ENCODE data around the gene ABCC3. TPM values are rescaled to one million over a fixed set of nuclear protein-coding genes. Genes with fewer than 3 reads are reported as not detected.

Gene ABCC3
- total RNA-seq, 2 donors from 2014 or later, result 0.22 to 0.91 TPM

DNA sequence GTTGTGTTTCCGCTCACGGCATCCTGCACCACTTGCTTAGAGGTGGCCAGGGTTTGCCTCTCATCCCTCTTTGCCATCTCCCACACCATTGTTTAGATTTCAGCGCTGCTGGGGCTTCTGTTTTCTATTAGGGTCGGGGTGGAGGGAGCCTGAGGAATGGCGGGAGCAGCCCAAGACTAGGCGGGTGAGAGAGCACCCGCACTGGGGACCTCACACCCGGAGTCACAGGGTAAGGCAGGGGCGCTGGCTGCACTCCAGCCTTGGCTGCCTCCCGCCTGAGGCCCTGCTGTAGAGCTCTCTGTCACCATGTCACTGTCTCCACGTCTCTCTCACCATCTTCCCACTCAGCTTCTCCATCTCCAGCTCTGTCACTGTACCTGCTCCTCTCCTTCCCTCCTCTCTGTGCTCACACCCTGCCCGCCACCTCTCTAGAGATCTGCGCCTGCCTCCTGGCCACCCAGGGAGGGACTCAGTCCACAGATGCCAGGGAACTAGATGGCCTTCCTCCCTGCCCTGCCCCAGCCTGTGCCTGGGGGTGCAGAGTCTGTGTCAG lies 32.8 kb upstream of the ABCC3 start:
- no peak for DNase-seq
- no peak overlapping the region for H3K4me3 Mint-ChIP-seq
- H3K4me1 Mint-ChIP-seq, result peaks cover 3% of the 10 kb centered on the region
- H3K9me3 Mint-ChIP-seq, result no peaks in the 10 kb centered on the region
- Histone ChIP-seq H3K27ac (ENCODE audit: low read depth, low read length) (no peak overlapping the region), H3K9me3 (ENCODE audit: control insufficient read depth, low read length) (no peaks in the 10 kb centered on the region), H3K4me3 (ENCODE audit: low read length) (no peak overlapping the region), H3K27me3 (ENCODE audit: control insufficient read depth, insufficient read depth, low read length, poor library complexity, severe bottlenecking) (no peaks in the 10 kb centered on the region), H3K9ac (ENCODE audit: extremely low read depth, low read length, poor library complexity, severe bottlenecking) (no peak overlapping the region), H3K4me1 (ENCODE audit: control insufficient read depth, insufficient read depth, low read length) (no peaks in the 10 kb centered on the region), H3K36me3 (ENCODE audit: control insufficient read depth, insufficient read depth, low read length) (no peaks in the 10 kb centered on the region)
- no peaks in the 10 kb centered on the region for H3K36me3 Mint-ChIP-seq (ENCODE audit: low read depth)
- peaks cover 1% of the 10 kb centered on the region for H3K27me3 Mint-ChIP-seq (ENCODE audit: insufficient read depth)
- H3K27ac Mint-ChIP-seq, result no peak overlapping the region
- TF ChIP-seq, protein P1, sequence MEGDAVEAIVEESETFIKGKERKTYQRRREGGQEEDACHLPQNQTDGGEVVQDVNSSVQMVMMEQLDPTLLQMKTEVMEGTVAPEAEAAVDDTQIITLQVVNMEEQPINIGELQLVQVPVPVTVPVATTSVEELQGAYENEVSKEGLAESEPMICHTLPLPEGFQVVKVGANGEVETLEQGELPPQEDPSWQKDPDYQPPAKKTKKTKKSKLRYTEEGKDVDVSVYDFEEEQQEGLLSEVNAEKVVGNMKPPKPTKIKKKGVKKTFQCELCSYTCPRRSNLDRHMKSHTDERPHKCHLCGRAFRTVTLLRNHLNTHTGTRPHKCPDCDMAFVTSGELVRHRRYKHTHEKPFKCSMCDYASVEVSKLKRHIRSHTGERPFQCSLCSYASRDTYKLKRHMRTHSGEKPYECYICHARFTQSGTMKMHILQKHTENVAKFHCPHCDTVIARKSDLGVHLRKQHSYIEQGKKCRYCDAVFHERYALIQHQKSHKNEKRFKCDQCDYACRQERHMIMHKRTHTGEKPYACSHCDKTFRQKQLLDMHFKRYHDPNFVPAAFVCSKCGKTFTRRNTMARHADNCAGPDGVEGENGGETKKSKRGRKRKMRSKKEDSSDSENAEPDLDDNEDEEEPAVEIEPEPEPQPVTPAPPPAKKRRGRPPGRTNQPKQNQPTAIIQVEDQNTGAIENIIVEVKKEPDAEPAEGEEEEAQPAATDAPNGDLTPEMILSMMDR (conservative IDR thresholded peaks at IDR 0.05), result no peak
- WGBS, 2 experiments (ENCODE audit: insufficient coverage in 1 of 2, insufficient read length in 1 of 2), result 86 to 89% methylated on average over 4 to 12 of the region's 13 CpGs

DNA sequence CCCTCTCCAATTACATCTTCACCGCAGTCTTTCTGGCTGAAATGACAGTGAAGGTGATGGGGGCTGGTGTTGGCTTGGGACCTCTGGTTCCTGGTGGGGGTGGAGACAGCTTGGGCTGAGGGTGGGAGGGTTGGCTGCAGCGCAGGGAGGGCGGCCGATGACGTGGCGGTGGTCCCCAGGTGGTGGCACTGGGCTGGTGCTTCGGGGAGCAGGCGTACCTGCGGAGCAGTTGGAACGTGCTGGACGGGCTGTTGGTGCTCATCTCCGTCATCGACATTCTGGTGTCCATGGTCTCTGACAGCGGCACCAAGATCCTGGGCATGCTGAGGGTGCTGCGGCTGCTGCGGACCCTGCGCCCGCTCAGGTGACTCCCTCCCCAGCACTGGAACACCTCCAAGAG lies 31.8 kb upstream of the ABCC3 start:
- H3K27me3 ChIP-seq (ENCODE audit: control insufficient read depth, insufficient read depth, low read length, poor library complexity, severe bottlenecking), result no peaks in the 10 kb centered on the region
- H3K27ac ChIP-seq (ENCODE audit: low read depth, low read length), result no peak overlapping the region
- Mint-ChIP-seq H3K4me1 (peaks cover 3% of the 10 kb centered on the region), H3K36me3 (ENCODE audit: low read depth) (no peaks in the 10 kb centered on the region), H3K4me3 (no peak overlapping the region), H3K9me3 (no peaks in the 10 kb centered on the region), H3K27me3 (ENCODE audit: insufficient read depth) (peaks cover 5% of the 10 kb centered on the region), H3K27ac (no peak overlapping the region)
- no peak for DNase-seq
- H3K4me3 ChIP-seq (ENCODE audit: low read length), result no peak overlapping the region
- TF ChIP-seq, protein P1 (conservative IDR thresholded peaks at IDR 0.05), result no peak
- H3K9ac ChIP-seq (ENCODE audit: extremely low read depth, low read length, poor library complexity, severe bottlenecking), result no peak overlapping the region
- WGBS, 2 experiments (ENCODE audit: insufficient coverage in 1 of 2, insufficient read length in 1 of 2), result 95% methylated on average over 16 to 18 of the region's 18 CpGs
- no peaks in the 10 kb centered on the region for H3K4me1 ChIP-seq (ENCODE audit: control insufficient read depth, insufficient read depth, low read length)
- H3K9me3 ChIP-seq (ENCODE audit: control insufficient read depth, low read length), result no peaks in the 10 kb centered on the region
- no peaks in the 10 kb centered on the region for H3K36me3 ChIP-seq (ENCODE audit: control insufficient read depth, insufficient read depth, low read length)

DNA sequence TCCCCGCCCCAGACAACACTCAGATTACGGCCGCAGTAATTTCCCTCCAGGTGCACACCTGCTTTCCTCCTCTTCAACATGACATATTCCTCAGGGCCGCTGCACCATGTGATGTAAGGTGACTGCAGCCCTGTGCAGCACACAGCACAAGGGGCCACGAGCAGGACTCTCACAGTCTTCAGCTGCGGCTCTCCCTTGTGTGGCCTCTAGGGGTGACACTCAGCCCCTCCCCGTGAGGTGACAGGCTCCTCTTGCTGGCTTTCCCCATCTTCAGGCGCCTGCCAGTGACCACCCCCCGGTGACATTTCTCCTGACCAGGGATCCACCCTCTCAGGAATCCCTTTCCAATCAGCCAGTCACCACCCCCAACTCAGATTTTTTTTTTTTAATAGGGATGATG lies 31.3 kb upstream of the ABCC3 start:
- peaks cover 3% of the 10 kb centered on the region for H3K4me1 Mint-ChIP-seq
- Histone ChIP-seq H3K4me3 (ENCODE audit: low read length) (no peak overlapping the region), H3K9me3 (ENCODE audit: control insufficient read depth, low read length) (no peaks in the 10 kb centered on the region), H3K27ac (ENCODE audit: low read depth, low read length) (no peak overlapping the region), H3K9ac (ENCODE audit: extremely low read depth, low read length, poor library complexity, severe bottlenecking) (no peak overlapping the region), H3K36me3 (ENCODE audit: control insufficient read depth, insufficient read depth, low read length) (no peaks in the 10 kb centered on the region), H3K4me1 (ENCODE audit: control insufficient read depth, insufficient read depth, low read length) (no peaks in the 10 kb centered on the region), H3K27me3 (ENCODE audit: control insufficient read depth, insufficient read depth, low read length, poor library complexity, severe bottlenecking) (no peaks in the 10 kb centered on the region)
- no peaks in the 10 kb centered on the region for H3K9me3 Mint-ChIP-seq
- WGBS, 2 experiments (ENCODE audit: insufficient coverage in 1 of 2, insufficient read length in 1 of 2), result 79 to 81% methylated on average over 7 to 9 of the region's 9 CpGs
- H3K27ac Mint-ChIP-seq, result no peak overlapping the region
- H3K36me3 Mint-ChIP-seq (ENCODE audit: low read depth), result no peaks in the 10 kb centered on the region
- peaks cover 5% of the 10 kb centered on the region for H3K27me3 Mint-ChIP-seq (ENCODE audit: insufficient read depth)
- TF ChIP-seq, protein P1 (conservative IDR thresholded peaks at IDR 0.05), result peak; percentile 68
- DNase-seq, result peak; percentile 87
- H3K4me3 Mint-ChIP-seq, result no peak overlapping the region
